ENCODE data around the gene LAMC3.

- TF ChIP-seq CTCF (conservative IDR thresholded peaks at IDR 0.05; ENCODE audit: low read depth, low read length) (no peak), EZH2 (IDR thresholded peaks at IDR 0.05; ENCODE audit: borderline replicate concordance, low read depth, low read length, poor library complexity, severe bottlenecking) (no peak)
Measured at GRCh38 chr9:130972277-130972956, 36.6 kb upstream of the LAMC3 start.

All from A673 (cell line).